ENCODE data around the gene MGA. TPM values are rescaled to one million over a fixed set of nuclear protein-coding genes. Genes with fewer than 3 reads are reported as not detected.

MGA gene
- polyA plus RNA-seq, 2 of the 4 experiments (the other 2 are of a cell fraction), result 4.5 to 13.8 TPM

DNA sequence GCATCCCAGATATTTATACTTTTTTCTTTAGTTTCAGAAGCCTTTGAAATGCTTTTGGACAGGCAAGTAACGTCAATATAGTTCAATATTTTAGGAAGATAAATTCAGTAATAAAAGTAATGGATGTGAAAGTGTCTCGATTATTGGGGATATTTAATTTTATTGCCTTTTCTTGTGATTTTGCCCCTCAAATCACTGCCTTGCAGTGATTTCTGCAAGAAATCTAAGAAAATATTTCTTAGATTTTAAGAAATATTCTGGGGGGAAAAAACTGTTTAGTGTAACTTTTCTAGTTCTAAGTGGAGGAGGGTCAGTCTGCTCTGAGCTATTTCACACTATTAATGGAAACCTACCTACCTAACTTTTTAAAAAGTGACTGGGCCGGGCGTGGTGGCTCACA lies 33.6 kb downstream of the MGA start:
- FAIRE-seq (no peak), DNase-seq (ENCODE audit: low read depth in 1 of 2, low spot score in 1 of 2) (no peak), ATAC-seq (no peak)
- Histone ChIP-seq H3K4me3 (no peak overlapping the region), H3K9me3 (no peaks in the 10 kb centered on the region), H3K27ac (no peak overlapping the region), H3K4me1 (peaks cover 8% of the 10 kb centered on the region; the same call in 2 of the 3 replicates), H3K4me2 (no peak overlapping the region)
- TF ChIP-seq HDAC2 (IDR thresholded peaks at IDR 0.05) (no peak), KDM5A (IDR thresholded peaks at IDR 0.05) (no peak), PHF8 (IDR thresholded peaks at IDR 0.05; ENCODE audit: borderline replicate concordance, low read depth) (no peak)
- TF ChIP-seq, protein P1, sequence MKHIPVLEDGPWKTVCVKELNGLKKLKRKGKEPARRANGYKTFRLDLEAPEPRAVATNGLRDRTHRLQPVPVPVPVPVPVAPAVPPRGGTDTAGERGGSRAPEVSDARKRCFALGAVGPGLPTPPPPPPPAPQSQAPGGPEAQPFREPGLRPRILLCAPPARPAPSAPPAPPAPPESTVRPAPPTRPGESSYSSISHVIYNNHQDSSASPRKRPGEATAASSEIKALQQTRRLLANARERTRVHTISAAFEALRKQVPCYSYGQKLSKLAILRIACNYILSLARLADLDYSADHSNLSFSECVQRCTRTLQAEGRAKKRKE (CRISPR knock-in tag; IDR thresholded peaks at IDR 0.05; ENCODE audit: low read depth), result no peak
- POLR2A ChIA-PET, result no interaction called here
- 89% methylated on average over 4 of the region's 4 CpGs for WGBS (ENCODE audit: missing lambda C conversion rate)
- CTCF ChIA-PET, result no interaction called here

DNA sequence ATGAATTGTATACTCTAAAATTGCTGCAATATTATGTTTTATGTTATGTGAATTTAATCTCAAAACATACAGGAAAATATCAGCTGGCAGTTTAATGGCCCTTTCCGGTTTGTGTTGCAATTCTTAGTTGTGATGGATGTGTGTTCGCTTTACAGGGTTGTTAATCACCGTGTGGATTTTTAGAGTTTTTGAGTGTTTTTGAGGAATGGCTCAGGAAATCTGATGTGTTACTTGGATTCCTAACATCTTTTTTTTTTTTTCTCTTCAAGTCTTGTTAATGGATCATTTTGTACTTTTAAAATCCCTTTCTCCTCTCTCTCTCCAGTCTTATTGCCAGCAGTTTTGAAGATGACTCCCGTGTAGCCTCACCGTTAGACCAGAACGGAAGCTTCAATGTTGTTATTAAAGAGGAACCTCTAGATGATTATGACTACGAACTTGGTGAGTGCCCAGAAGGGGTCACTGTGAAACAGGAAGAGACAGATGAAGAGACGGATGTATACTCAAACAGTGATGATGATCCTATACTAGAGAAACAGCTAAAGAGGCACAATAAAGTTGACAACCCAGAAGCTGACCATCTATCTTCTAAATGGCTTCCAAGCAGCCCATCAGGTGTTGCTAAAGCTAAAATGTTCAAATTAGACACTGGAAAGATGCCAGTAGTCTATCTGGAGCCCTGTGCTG lies 35.7 kb downstream of the MGA start:
- ChIA-PET POLR2A (interaction anchor here (0.7 kb wide), 1 partner anchor 35 kb away, joined by 4 read pairs; no protein-coding TSS in a partner anchor), CTCF (interaction anchor here (0.6 to 2.1 kb wide), 8 partner anchors 10 to 205 kb away, joined by 3 to 8 read pairs (median 4); no protein-coding TSS in a partner anchor)
- FAIRE-seq, result no peak
- no peak overlapping the region for H3K27ac ChIP-seq
- no peak overlapping the region; the same call in 2 of the 3 replicates for H3K4me2 ChIP-seq
- H3K4me3 ChIP-seq, result no peak overlapping the region
- 64% methylated on average over 8 of the region's 8 CpGs for WGBS (ENCODE audit: missing lambda C conversion rate)
- ATAC-seq, result peak; percentile 64 to 78; a peak in 4 of 6 replicates
- TF ChIP-seq EP300 (IDR thresholded peaks at IDR 0.05) (no peak), RFX5 (IDR thresholded peaks at IDR 0.05) (no peak), RAD21 (conservative IDR thresholded peaks at IDR 0.05 in 1 of 2, IDR thresholded peaks at IDR 0.05 in 1 of 2) (peak in 1 of 2 experiments; percentile 32; a peak in 3 of 5 replicates)
- TF ChIP-seq, protein P2, sequence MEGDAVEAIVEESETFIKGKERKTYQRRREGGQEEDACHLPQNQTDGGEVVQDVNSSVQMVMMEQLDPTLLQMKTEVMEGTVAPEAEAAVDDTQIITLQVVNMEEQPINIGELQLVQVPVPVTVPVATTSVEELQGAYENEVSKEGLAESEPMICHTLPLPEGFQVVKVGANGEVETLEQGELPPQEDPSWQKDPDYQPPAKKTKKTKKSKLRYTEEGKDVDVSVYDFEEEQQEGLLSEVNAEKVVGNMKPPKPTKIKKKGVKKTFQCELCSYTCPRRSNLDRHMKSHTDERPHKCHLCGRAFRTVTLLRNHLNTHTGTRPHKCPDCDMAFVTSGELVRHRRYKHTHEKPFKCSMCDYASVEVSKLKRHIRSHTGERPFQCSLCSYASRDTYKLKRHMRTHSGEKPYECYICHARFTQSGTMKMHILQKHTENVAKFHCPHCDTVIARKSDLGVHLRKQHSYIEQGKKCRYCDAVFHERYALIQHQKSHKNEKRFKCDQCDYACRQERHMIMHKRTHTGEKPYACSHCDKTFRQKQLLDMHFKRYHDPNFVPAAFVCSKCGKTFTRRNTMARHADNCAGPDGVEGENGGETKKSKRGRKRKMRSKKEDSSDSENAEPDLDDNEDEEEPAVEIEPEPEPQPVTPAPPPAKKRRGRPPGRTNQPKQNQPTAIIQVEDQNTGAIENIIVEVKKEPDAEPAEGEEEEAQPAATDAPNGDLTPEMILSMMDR (IDR thresholded peaks at IDR 0.05), result peak; percentile 34
- peak; percentile 8 to 42 for DNase-seq (ENCODE audit: low read depth in 1 of 2, low spot score in 1 of 2)
- H3K4me1 ChIP-seq, result peaks cover 5% of the 10 kb centered on the region; the same call in 2 of the 3 replicates
- no peaks in the 10 kb centered on the region for H3K9me3 ChIP-seq

DNA sequence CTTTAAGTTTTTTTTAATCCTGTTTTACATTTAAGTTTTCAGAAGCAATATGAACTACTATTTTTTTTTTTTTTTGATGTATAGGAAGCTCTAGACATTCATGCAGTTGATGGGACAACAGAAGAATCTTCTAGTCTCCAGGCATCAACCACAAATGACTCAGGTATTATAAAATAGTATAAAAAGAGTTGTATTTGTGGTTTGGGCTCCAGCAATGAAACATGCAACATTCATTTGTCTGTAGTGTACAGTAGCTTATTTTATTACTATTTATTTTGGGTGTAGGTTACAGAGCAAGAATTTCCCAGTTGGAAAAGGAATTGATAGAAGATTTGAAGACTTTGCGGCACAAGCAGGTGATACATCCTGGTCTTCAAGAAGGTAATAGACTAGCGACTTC lies 38.6 kb downstream of the MGA start:
- H3K4me1 ChIP-seq, result no peaks in the 10 kb centered on the region
- FAIRE-seq (no peak), DNase-seq (ENCODE audit: low read depth in 1 of 2, low spot score in 1 of 2) (no peak), ATAC-seq (no peak)
- no peaks in the 10 kb centered on the region for H3K9me3 ChIP-seq
- no peak for TF ChIP-seq KDM1A (IDR thresholded peaks at IDR 0.05; ENCODE audit: low read depth)
- no peak for TF ChIP-seq EHMT2 (IDR thresholded peaks at IDR 0.05; ENCODE audit: low read depth)
- TF ChIP-seq POLR2A (IDR thresholded peaks at IDR 0.05; ENCODE audit: low read length), result no peak
- no peak for TF ChIP-seq RNF2 (IDR thresholded peaks at IDR 0.05; ENCODE audit: borderline replicate concordance, low read depth)
- TF ChIP-seq ZFP36 (IDR thresholded peaks at IDR 0.05; ENCODE audit: borderline replicate concordance, partially characterized antibody), result no peak
- no peak for TF ChIP-seq MYC (IDR thresholded peaks at IDR 0.05; ENCODE audit: borderline replicate concordance, low read length)
- no peak for TF ChIP-seq MAFK (IDR thresholded peaks at IDR 0.05; ENCODE audit: partially characterized antibody)
- no peak for TF ChIP-seq CBX8 (IDR thresholded peaks at IDR 0.05)
- TF ChIP-seq FOSB (CRISPR knock-in tag; IDR thresholded peaks at IDR 0.05), result no peak
- no peak for TF ChIP-seq FOXS1 (CRISPR knock-in tag; IDR thresholded peaks at IDR 0.05)
- TF ChIP-seq PHF8 (IDR thresholded peaks at IDR 0.05; ENCODE audit: borderline replicate concordance, low read depth), result no peak
- ChIA-PET CTCF (interaction anchor here (0.7 kb wide), 2 partner anchors 16 to 255 kb away, joined by 3 read pairs; no protein-coding TSS in a partner anchor), POLR2A (no interaction called here)
- WGBS (ENCODE audit: missing lambda C conversion rate), result 93% methylated on average over 2 of the region's 2 CpGs
- H3K27ac ChIP-seq, result no peak overlapping the region
- H3K4me3 ChIP-seq, result no peak overlapping the region
- H3K4me2 ChIP-seq, result no peak overlapping the region
